HCT116 (cell line): Measurements from ENCODE around the gene TEKTIP1.

Experiments used
- ATF3 ChIP-seq: IDR thresholded peaks from 2 replicates; pipeline ENCODE4 v1.6.1; 2012
- CTCF ChIP-seq, 3 experiments: fragments of 200-600 bp in 1 of 3; sonication (generic) in 1 of 3; IDR thresholded peaks in 2 of 3; conservative IDR thresholded peaks in 1 of 3; 2 replicates each; pipeline ENCODE4 v1.5.1; 2012 to 2017; ENCODE audit warnings: low read depth in 2 of 3, low read length in 2 of 3, antibody characterized with exemption in 1 of 3, borderline replicate concordance in 1 of 3, control low read depth in 1 of 3, mild to moderate bottlenecking in 1 of 3, mixed read lengths in 1 of 3, mixed run types in 1 of 3, moderate library complexity in 1 of 3; ENCODE audit not compliant: insufficient read depth in 1 of 3
- EGR1 ChIP-seq: IDR thresholded peaks from 2 replicates; pipeline ENCODE4 v1.6.1; 2012; ENCODE audit warnings: low read depth
- EZH2 ChIP-seq: fragments of 200-600 bp; sonication (generic); IDR thresholded peaks from 2 replicates; pipeline ENCODE4 v1.6.1; 2017; ENCODE audit warnings: antibody characterized with exemption, mixed run types
- EZH2phosphoT487 ChIP-seq: fragments of 200-600 bp; IDR thresholded peaks from 2 replicates; pipeline ENCODE4 v1.6.1; 2018; ENCODE audit warnings: antibody characterized with exemption, borderline replicate concordance
- FOSL1 ChIP-seq: IDR thresholded peaks from 2 replicates; pipeline ENCODE4 v1.6.1; 2012; ENCODE audit warnings: low read depth
- POLR2A ChIP-seq: IDR thresholded peaks from 2 replicates; pipeline ENCODE4 v1.7.0; 2011; ENCODE audit warnings: borderline replicate concordance; ENCODE audit not compliant: insufficient read depth, insufficient read length; ENCODE audit errors: extremely low read depth
- POLR2AphosphoS5 ChIP-seq: IDR thresholded peaks from 2 replicates; pipeline ENCODE4 v1.6.1; 2011; ENCODE audit warnings: mild to moderate bottlenecking, low read depth, low read length, moderate library complexity
- SIN3A ChIP-seq: IDR thresholded peaks from 2 replicates; pipeline ENCODE4 v1.6.1; 2012; ENCODE audit warnings: low read depth
- SP1 ChIP-seq: IDR thresholded peaks from 2 replicates; pipeline ENCODE4 v1.6.1; 2012; ENCODE audit warnings: low read depth
- SRF ChIP-seq: IDR thresholded peaks from 2 replicates; pipeline ENCODE4 v1.6.1; 2012; ENCODE audit warnings: low read depth
- ZNF274 ChIP-seq: fragments of 200-500 bp; sonication (Bioruptor generic); IDR thresholded peaks from 2 replicates; pipeline ENCODE4 v1.6.1; 2014; ENCODE audit warnings: mild to moderate bottlenecking, low read depth, low read length, inconsistent platforms

- TF ChIP-seq CTCF (IDR thresholded peaks at IDR 0.05 in 2 of 3, conservative IDR thresholded peaks at IDR 0.05 in 1 of 3; ENCODE audit: borderline replicate concordance in 1 of 3, insufficient read depth in 1 of 3, low read depth in 2 of 3, low read length in 2 of 3) = no peak
- no peak for TF ChIP-seq ATF3
- no peak for TF ChIP-seq SP1
- TF ChIP-seq EZH2 = no peak
- TF ChIP-seq SRF = no peak
- TF ChIP-seq FOSL1 = no peak
- TF ChIP-seq SIN3A = no peak
- TF ChIP-seq POLR2A = no peak
- no peak for TF ChIP-seq EZH2phosphoT487
- peak; percentile 76 for TF ChIP-seq POLR2AphosphoS5
- no peak for TF ChIP-seq EGR1
- TF ChIP-seq ZNF274 = no peak
These were observed 37.9 kb downstream of the TEKTIP1 start for GRCh38 chr19:3576696-3577443.
